ENCODE data around the gene BAG5.

GRCh38 chr14:103535081-103535890 is 27.2 kb downstream of the BAG5 start:
- TF ChIP-seq CTCF (IDR thresholded peaks at IDR 0.05) (no peak), POLR2AphosphoS5 (IDR thresholded peaks at IDR 0.05) (peak in 3 of 4 donors; percentile 8 to 41 (median 12)), POLR2A (IDR thresholded peaks at IDR 0.05) (no peak), EP300 (IDR thresholded peaks at IDR 0.05) (no peak)

Measured in sigmoid colon (tissue), 4 donors.